Measurements from ENCODE around the gene AKAP13.

The AKAP13 gene

DNA sequence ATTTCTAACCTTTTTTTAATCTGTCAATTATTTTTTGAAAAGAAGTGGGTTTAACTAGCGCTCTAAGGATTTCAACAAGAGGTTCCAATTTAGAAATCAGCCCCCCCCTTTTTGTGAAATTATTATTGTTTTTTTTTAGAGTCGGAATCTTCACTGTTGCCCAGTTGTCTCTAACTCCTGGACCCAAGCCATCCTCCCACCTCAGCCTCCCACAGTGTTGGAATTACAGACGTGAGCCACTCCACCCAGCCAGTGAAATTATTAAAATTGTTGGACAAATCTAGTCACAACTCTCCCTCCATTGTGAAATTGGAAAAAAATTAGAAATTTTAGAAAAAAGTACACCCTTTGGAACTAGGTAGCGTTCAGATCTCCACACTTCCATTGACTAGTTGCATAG, 2.5 kb downstream of the AKAP13 start:
- no peak for DNase-seq (ENCODE audit: low read depth, low spot score)

DNA sequence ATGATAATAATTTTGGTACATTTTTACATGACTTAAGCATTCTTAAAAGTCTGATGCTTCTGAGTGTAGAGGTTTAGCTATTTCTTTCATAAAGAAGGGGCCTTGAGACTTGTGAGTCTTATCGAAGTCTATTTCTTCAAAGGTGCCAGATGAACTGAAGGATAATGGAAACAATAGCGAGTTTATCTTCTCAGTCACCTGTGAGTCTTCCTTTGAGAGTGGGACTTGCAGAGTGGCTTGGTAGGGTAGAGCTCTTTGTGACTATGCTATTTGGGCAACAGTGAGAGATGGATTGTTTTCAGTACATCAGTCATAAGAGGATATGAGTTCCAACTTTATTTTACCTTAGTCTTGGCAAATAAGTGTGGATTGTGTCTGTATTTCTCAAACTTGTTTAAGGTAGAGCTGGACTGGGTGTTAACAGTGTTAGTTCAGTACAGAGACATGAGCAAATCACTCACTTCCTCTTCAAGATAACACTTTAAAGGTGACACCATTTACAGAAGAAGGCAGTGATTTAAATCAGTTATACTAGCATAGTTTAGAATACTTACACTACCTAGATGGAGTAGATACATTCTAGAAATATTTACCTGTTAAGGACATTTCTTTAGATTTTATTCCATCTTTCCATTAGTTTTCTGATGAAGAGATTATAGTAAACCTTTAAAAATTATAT, 3.2 kb downstream of the AKAP13 start:
- no peak for DNase-seq (ENCODE audit: low read depth, low spot score)

DNA sequence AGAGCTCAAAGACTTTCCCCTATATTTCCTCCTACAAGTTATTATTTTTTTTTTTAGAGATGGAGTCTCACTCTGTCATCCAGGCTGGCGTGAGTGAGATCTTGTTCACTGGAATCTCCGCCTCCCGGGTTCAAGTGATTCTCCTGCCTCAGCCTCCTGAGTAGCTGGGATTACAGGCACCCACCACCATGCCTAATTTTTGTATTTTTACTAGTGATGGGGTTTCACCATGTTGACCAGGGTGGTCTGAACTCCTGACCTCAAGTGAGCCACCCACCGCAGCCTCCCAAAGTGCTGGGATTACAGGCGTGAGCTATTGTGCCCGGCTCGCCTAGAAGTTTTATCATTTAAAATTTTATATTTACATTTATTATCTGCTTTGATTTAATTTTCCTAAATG, 5.9 kb downstream of the AKAP13 start:
- DNase-seq (ENCODE audit: low read depth, low spot score): no peak

DNA sequence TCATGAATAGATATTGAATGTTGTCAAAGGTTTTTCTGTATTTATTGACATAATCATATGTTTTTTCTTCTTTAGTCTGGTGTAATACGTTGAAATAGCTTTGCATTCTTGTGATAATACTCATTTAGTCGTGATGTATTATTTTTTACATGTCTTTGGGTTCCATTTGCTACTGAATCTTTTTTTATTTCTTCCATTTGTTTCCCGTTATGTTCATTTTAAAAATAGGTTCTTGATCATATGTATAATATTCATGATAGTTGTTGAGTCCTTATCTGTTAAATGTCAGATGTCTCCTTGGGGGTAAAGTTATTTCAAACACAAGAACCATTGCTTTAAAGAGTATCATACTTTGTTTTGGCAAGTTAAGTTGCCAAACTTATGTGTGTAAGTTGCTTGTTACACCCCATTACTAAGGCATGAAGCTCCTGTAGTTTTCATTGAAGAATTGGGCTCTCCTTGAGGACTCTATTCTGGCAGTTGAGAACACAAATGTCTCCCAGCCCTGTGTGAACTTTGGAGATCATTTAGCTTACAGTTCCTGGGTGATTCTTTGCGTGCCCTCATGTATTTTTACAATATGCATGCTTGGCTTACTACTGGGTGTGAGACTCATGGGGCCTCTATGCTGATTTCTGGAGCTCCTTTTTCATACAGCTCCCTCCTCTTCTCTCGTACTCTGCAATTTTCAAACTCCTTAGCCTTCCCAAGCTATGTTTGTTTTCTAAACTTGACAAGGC, 8.3 kb downstream of the AKAP13 start:
- DNase-seq (ENCODE audit: low read depth, low spot score): no peak

DNA sequence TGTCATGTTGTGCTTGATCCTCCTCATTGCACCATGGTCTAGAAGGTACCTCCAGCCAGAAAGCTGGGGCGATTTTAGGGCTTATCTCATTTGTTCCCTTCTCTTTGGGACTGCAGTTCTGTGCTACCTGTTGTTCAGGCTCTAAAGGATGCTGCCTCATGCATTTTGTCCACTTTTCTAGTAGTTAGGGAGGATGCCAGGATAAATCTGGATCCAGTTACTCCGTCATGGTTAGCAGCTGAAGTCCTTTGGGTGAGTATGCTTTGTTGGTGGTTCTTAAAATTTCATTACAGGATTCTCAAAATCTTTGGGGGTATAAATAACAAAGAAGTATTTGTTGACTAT, 8.9 kb downstream of the AKAP13 start:
- DNase-seq (ENCODE audit: low read depth, low spot score): no peak

DNA sequence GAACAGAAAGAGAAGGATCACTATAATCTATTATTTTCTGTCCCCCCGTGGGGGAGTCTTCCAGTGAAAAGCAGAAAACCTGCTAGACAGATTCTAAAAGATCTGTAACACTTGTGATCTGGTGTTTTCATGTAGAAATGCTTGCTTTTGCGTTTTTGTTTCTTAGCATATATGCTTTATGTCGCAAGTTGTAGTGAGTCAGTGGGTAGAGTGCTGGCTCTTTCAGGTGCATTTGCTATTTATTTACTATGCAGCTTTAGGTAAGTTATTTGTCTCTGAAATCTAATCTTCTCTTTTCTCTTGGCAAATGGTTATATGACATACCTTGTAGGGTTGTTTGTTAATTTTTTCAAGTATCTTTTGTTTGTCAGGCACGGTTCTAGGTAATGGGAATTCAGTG, 9.4 kb downstream of the AKAP13 start:
- DNase-seq (ENCODE audit: low read depth, low spot score): no peak

DNA sequence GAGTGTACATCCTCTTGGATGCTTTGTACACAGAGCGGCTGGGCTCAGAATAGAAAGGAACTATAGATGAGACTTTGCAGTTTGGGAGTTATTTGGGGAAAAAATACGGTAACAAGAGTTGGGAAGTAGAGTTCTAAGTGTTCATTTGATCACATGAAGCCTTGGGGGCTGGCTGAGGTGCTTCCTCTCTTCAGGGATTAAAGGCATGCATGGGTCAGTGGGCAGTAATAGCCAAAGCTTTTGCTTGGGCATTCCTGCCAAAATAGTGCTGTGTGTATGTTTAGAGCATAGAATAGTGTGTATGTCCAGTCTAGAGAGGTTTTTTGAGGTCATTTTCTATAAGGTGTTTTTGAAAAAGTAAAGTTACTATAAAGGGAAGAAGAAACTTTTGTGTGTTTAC, 12.8 kb downstream of the AKAP13 start:
- DNase-seq (ENCODE audit: low read depth, low spot score): no peak

DNA sequence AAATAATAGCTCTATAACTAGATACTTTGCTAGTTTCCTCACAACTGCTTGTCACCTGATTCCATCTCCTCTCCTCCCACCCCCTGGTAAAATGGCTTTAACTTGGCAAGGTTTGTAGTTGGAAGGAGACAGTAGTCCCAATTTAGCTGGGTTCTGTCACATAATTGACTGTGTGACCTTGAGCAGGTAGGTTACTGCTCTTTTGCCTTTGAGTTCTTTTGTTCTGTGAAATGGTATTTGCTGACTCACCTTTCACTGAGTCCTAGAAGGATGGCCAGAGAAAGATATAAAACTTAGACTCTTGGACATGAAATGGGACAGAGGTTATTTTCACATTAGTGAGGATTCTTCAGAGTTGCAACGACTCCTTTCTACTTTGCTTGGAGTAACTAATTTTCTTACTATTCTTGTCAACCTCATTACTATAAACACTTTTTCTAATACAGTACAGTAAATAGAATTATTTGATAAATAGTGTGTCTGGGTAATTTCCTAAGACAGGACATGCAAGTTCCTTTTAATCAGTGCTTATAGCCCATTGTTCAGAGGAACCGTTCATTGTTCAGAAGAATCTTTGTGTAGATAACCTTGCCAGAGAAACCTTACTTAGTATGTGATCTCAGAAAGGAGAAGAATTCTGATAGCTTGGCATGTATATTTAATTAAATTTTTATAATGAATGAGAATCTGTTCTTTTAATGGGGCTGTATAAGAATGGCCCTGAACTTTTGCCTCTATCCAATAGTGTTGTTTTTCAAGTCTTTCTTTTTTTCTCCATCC, 14.3 kb downstream of the AKAP13 start:
- no peak for DNase-seq (ENCODE audit: low read depth, low spot score)

DNA sequence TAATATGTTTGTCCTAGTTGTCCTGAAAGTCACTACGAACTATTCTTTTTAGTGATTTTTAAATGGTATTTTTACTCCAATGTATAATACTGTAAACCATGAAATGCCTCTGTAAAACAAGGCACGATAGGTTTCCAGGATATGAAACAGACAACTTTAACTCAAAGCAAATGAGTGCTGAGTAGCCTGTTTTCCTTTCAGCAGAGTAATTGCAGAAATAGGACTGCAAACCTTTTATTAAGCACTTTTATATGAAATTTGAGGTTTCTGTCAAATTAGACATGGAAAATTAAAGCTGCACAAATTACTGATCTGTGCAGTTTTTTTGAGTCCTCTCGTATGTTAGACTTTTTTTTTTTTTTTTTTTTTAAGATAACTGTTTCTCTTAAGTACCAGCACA, 16.2 kb downstream of the AKAP13 start:
- no peak for DNase-seq (ENCODE audit: low read depth, low spot score)

DNA sequence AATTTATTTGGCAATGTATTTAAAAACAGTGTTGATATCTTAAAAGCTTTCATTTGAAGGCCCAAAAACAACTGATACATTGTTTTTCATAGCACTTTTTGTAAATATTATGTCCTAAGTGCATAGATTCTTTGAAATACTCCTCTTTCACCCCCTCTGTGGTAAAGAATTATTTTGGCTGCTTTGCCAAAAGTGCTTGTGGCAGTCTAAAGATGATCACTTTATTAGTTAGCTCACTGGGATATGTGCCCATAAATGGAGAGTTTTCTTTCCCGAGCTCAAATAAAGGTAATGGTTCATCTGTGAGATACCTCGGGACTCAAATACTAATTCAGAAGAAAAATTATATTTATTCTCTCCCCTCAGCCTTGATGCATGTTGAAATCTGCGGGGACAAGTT, 16.7 kb downstream of the AKAP13 start:
- no peak for DNase-seq (ENCODE audit: low read depth, low spot score)

DNA sequence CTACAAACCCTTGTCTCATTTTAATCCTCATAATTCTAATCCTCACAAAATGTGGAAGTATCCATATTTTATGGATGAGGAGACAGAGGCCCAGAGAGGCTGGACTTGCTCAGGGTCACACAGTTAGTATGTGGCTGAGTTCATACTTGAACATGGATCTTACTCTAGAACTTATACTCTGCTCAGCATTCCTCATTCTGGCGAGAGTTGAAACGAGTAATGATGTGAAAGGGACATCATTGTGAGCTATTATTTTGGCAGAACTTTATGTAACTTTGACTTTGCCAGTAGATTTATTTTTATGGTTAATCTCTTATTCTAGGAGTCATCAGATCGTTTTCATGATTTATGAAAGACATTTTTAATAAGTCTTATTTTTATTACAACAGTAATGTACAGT, 17.5 kb downstream of the AKAP13 start:
- no peak for DNase-seq (ENCODE audit: low read depth, low spot score)

DNA sequence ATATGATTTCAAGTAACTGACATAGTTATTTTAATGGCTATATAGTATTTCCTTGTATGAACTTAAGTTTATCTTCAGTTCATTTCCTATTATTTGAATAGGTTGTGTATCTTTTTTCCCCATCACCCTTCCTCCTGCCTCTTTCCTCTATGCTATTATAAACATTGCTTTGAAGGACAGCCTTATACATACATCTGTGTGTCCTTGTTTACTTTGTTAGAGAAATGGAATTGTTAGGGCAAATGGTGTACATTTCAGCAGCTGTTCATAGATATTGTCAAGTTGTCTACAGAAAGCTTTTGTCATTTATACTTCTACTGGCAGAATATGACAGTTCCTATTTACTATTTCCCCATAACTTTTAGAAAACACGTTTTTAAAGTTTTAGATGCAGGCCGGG, 18.4 kb downstream of the AKAP13 start:
- no peak for DNase-seq (ENCODE audit: low read depth, low spot score)

DNA sequence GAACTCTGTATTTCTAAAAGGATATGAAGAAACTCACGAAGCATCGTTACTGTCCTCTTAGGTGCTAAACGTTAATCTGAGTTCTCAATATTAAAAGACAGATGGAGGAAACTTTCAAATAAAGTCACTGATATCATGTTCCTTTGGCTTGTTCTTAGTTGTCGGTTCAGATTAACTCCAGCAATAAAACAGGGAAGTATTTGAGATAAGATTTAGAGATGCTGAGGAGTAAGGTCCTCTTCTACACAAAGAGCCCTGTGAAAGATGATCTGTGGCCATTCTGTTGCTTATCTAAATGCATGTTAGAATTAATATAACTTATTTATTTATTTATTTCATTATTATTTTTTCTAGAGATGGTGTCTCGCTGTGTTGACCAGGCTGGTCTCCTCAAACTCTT, 19.2 kb downstream of the AKAP13 start:
- DNase-seq (ENCODE audit: low read depth, low spot score): no peak

DNA sequence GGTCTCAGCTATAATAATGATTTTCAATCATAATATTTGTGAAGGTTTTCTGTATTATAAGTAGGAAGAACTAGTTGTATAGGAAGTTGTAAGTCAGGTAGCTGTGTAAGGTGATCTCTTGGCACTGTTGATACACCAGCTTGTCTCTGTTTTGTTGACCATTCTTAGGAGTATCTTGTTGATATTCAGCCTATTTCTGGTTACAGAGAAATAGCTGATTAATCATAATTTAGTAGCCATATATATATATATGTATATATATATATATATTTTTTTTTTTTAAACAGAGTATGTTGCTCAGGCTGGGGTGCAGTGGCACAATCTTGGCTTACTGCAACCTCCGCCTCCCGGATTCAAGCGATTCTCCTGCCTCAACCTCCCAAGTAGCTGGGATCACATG, 20.2 kb downstream of the AKAP13 start:
- no peak for DNase-seq (ENCODE audit: low read depth, low spot score)

DNA sequence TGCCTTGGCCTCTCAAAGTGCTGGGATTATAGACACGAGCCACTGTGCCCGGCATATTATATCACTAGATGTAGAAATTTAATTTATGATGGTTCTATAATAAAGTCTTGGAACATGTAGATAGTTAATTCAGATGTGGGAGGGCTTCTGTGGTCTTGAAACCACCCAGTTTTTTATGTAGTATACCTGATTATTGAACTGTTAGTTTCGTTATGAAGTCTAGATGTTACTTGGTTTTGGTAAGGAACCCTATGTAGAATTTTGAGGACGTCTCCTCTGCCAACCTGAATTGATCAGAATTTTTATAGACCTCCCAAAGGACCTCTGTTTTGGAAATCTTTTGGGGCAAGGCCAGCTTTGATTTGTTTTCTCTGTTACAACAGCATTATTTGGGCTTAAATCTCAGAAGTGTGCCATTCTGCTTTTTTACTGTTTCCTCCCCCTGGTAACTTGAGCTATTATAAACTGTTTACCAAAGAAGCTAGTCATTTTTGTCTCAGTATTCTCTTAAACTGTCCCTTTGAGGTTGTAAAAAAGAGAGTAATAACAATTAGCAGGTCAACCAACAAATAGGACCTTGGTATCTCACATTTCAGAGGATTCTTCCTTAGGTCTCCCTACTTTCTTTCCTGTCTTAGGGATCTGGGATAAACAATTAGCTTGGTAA, 20.8 kb downstream of the AKAP13 start:
- DNase-seq (ENCODE audit: low read depth, low spot score): no peak

DNA sequence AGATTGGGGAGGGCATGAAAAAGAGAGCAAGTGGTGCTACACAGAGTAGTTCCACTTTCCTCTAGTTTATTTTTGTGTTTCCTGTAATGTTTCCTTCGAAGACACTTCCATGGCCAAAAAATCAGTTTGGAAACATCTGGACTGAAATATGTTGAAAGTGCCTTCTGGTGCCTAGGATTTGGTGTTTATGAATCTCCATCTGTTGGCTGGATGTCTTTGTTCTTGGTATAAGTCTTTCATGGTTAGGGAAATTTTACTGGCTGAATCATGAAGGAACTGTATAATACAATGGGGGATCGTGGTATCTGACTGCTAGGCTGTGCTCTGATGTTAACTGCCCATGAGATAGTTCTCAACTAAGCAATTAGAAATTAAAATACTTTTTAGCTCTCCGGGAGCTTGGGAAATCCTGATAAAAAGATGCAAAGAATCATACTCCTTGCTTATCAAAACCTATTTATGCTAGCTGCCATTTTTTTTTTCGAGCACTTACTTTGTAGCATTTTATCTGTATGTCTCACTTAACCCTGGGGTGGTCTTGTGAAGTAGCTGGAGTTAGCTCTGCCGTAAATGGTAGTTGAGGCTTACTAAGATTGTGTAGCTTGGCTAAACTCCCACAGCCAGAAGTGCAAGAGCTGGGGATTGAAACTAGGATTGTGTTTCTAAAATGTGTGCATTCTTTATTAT, 21.9 kb downstream of the AKAP13 start:
- DNase-seq (ENCODE audit: low read depth, low spot score): no peak

DNA sequence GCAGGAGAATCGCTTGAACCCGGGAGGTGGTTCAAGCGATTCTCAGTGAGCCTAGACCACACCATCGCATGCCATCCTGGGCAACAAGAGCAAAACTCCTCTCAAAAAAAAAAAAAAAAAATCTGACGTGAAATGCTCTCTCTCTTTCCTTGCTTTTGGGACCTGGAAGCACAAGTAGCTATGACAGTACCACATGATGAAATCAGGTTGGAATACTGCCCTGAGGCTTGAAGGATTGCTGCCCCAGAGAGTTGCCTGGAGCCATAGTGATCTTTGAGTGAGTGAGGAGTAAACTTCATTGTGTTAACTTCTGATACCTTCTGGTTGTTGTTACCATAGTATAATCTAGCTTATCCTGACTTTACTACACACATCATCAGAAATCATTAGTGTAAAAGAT, 23.3 kb downstream of the AKAP13 start:
- no peak for DNase-seq (ENCODE audit: low read depth, low spot score)

DNA sequence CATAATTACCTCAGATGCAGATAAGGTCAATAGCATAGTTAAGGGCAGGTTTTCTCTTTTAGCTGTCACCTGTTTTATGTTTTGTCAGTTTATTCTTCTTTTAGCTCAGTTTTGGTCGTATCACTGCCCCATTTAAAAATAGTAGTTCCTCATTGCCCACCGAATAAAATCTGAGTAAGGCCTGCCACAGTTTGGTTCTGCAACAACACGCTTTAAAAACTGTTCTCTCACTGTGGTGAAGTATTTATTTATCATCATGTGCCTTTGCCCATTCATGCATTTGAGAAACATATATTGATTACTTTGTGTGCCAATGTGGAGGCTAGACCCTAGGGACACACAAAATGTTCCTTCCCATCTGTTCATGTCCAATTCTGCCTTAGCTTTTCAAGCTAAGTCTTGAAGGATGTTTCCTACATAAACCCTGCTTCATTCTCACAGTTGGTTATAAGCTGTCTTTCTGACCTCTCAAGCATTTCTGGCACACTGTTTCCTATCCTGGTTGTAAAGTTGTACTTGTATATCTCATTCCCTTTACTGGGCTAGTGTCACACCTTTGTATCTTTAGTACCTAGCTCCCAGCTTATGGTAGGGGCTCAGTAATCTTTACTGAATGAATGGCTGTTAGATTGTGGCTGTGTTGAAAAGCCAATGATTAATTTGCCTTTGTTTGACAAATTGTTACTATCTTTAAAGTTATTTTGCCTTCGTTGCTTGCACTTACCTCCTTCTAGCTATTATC, 23.9 kb downstream of the AKAP13 start:
- no peak for DNase-seq (ENCODE audit: low read depth, low spot score)

DNA sequence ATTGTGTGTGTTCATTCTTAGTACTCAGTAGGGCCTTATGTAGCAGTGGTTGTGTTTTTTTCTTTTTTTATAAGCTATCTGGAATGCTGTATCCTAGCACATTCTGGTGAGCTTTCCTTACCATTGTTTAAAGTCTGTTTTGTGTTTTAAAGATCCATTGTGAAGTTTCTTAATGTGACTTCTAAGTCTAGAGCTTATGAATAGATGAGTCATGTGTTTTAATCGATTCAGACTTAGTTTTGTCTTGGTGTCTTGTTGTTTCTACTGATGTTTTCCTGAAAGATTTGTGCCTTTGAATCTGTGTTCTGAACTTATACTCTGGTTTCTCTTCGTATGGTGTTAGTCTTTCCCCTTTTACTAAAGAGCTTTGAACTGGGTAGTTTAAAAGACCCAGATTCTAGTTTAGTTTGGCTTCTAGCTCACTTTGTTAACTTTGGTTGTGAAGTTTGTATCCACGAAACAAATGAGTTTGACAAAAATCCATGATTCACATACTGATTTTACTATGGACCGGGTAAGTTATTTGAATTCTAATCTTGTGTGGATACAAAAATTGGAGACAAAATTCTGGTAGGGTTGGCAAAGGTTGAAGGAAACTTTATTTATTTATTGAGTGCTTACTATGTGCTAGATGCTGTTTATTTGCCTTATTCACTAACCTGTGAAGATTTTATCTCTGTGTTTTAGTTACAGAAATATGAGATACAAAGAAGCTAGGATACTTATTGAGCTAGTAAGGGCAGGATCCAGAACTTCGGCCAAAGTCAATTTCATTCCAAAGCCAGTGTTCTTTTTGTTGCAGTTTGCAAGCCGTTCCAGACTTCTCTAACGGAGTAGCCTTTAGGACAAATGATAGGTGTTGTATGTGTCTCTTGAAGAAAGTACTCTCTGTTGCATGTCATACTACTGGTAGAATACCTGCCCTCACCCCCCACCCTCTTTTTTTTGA, 24.8 kb downstream of the AKAP13 start:
- DNase-seq (ENCODE audit: low read depth, low spot score): no peak

DNA sequence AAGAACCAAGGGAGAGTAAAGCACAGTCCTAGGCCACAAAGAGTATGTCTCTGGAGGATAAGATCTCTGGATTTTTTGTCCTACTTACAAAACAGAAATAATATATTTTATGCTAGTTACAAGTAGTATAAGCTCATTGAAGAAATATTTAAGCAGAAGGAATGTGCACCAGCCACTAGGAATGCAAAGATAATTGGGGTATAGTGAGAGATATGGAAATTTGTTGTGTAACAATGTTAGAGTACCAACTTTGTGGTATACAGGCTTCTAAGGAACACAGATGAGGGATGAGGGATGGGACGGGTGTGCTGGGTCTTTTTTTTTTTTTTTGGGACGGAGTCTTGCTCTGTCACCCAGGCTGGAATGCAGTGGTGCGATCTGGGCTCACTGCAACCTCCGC, 26.5 kb downstream of the AKAP13 start:
- DNase-seq (ENCODE audit: low read depth, low spot score): no peak
